Activated T-cell treated with anti-CD3 and anti-CD28 coated beads for 1 hour (primary cell): ENCODE data around the gene RHBDF1.

ENCODE experiments used
- DNase-seq: peaks from one replicate; pipeline ENCODE4 v3.0.0-alpha.2; 2020; ENCODE audit warnings: low read depth

The RHBDF1 gene

GRCh38 chr16:72561-73548, at the start of gene RHBDF1:
Gene RHBDF1 (minus strand): TSS chr16:72631. CDS start chr16:65015, 7,616 bp downstream.
- no peak for DNase-seq

GRCh38 chr16:120756-121155, 48.3 kb upstream of the RHBDF1 start:
- no peak for DNase-seq

- DNase-seq, result no peak
Observed at GRCh38 chr16:119835-120491, 47.5 kb upstream of the RHBDF1 start.

GRCh38 chr16:119295-119694, 46.9 kb upstream of the RHBDF1 start:
- no peak for DNase-seq

- no peak for DNase-seq
Observed at GRCh38 chr16:118857-119256, 46.4 kb upstream of the RHBDF1 start.

GRCh38 chr16:117379-118365, 45.2 kb upstream of the RHBDF1 start:
- peak; percentile 56 for DNase-seq

GRCh38 chr16:116015-116414, 43.6 kb upstream of the RHBDF1 start:
- DNase-seq, result no peak

- no peak for DNase-seq
Observed at GRCh38 chr16:114327-114726, 41.9 kb upstream of the RHBDF1 start.

GRCh38 chr16:112153-112840, 39.9 kb upstream of the RHBDF1 start:
- no peak for DNase-seq

- peak; percentile 41 for DNase-seq
Observed at GRCh38 chr16:106623-107324, 34.3 kb upstream of the RHBDF1 start.

GRCh38 chr16:105521-105920, 33.1 kb upstream of the RHBDF1 start:
- DNase-seq, result no peak

- DNase-seq, result no peak
Observed at GRCh38 chr16:104928-105327, 32.5 kb upstream of the RHBDF1 start.

GRCh38 chr16:104355-104754, 31.9 kb upstream of the RHBDF1 start:
- no peak for DNase-seq

- no peak for DNase-seq
Observed at GRCh38 chr16:102060-102855, 29.8 kb upstream of the RHBDF1 start.

- no peak for DNase-seq
Observed at GRCh38 chr16:101586-101985, 29.2 kb upstream of the RHBDF1 start.

- DNase-seq, result no peak
Observed at GRCh38 chr16:100989-101388, 28.6 kb upstream of the RHBDF1 start.

GRCh38 chr16:97822-98221, 25.4 kb upstream of the RHBDF1 start:
- DNase-seq, result no peak

GRCh38 chr16:96935-97381, 24.5 kb upstream of the RHBDF1 start:
- peak; percentile 86 for DNase-seq

- no peak for DNase-seq
Observed at GRCh38 chr16:94918-95265, 22.5 kb upstream of the RHBDF1 start.
